Mesendoderm (in vitro differentiated cells): ENCODE results near the gene HARBI1.

Experiments used
- DNase-seq: peaks from one replicate; pipeline ENCODE4 v3.0.0; 2013
- H2AK5ac ChIP-seq: 2 replicates; pipeline ENCODE4 v1.6.1; 2013; ENCODE audit warnings: low read length, inconsistent platforms
- H2BK120ac ChIP-seq: 2 replicates; pipeline ENCODE4 v1.6.1; 2013; ENCODE audit warnings: low read depth, mild to moderate bottlenecking, low read length, moderate library complexity, mixed read lengths
- H2BK15ac ChIP-seq: replicated peaks from 2 replicates; pipeline ENCODE4 v1.6.1; 2013; ENCODE audit warnings: low read depth, mild to moderate bottlenecking, moderate library complexity
- H2BK5ac ChIP-seq: 2 replicates; pipeline ENCODE4 v1.6.1; 2013; ENCODE audit warnings: low read length, inconsistent platforms
- H3K18ac ChIP-seq: 2 replicates; pipeline ENCODE4 v1.6.1; 2013; ENCODE audit warnings: mild to moderate bottlenecking, low read length, mixed read lengths
- H3K23ac ChIP-seq: one replicate; pipeline ENCODE4 v1.6.1; 2013; ENCODE audit warnings: low read length
- H3K27ac ChIP-seq: 2 replicates; pipeline ENCODE4 v1.5.1; 2013; ENCODE audit warnings: low read depth, mild to moderate bottlenecking, inconsistent platforms, low read length, moderate library complexity
- H3K27me3 ChIP-seq: 2 replicates; pipeline ENCODE4 v1.6.1; 2013; ENCODE audit warnings: low read length, control low read depth, mild to moderate bottlenecking, inconsistent platforms; ENCODE audit not compliant: insufficient read depth, poor library complexity
- H3K36me3 ChIP-seq: 2 replicates; pipeline ENCODE4 v1.6.1; 2013; ENCODE audit warnings: low read length, inconsistent platforms; ENCODE audit not compliant: control insufficient read depth, insufficient read depth
- H3K4ac ChIP-seq: one replicate; pipeline ENCODE4 v1.6.1; 2013; ENCODE audit warnings: low read depth, mild to moderate bottlenecking, low read length, moderate library complexity
- H3K4me1 ChIP-seq: 2 replicates; pipeline ENCODE4 v1.6.1; 2013; ENCODE audit warnings: low read depth, low read length, inconsistent platforms; ENCODE audit not compliant: control insufficient read depth
- H3K4me2 ChIP-seq: 2 replicates; pipeline ENCODE4 v1.6.1; 2013; ENCODE audit warnings: low read length
- H3K4me3 ChIP-seq: 2 replicates; pipeline ENCODE4 v1.5.1; 2013; ENCODE audit warnings: mild to moderate bottlenecking, low read length
- H3K56ac ChIP-seq: one replicate; pipeline ENCODE4 v1.6.1; 2013; ENCODE audit warnings: low read length
- H3K79me1 ChIP-seq: 2 replicates; pipeline ENCODE4 v1.6.1; 2013; ENCODE audit warnings: low read length, inconsistent platforms
- H3K79me2 ChIP-seq: 2 replicates; pipeline ENCODE4 v1.6.1; 2013; ENCODE audit warnings: mild to moderate bottlenecking, low read length; ENCODE audit not compliant: control insufficient read depth, insufficient read depth
- H3K9ac ChIP-seq: 2 replicates; pipeline ENCODE4 v1.6.1; 2013; ENCODE audit warnings: low read length, inconsistent platforms
- H4K5ac ChIP-seq: one replicate; pipeline ENCODE4 v1.6.1; 2013; ENCODE audit warnings: low read length
- H4K8ac ChIP-seq: one replicate; pipeline ENCODE4 v1.6.1; 2013; ENCODE audit warnings: low read depth, mild to moderate bottlenecking, control low read depth, low read length, moderate library complexity
- WGBS: extraction: QIAGEN DNeasy Blood & Tissue Kit; methylation state at CpG from one replicate; pipeline ENCODE4 v1.1.7; 2013; ENCODE audit warnings: low lambda C conversion rate, missing lambda C conversion rate; ENCODE audit not compliant: insufficient coverage; ENCODE audit errors: extremely low coverage; 5-methylcytosine and 5-hydroxymethylcytosine counted together

The HARBI1 gene

GRCh38 chr11:46617972-46618314 lies 916 bp upstream of the HARBI1 start:
- Histone ChIP-seq H2BK5ac (no peak overlapping the region), H4K5ac (peak overlapping the region; percentile 15), H3K79me2 (peaks cover 13% of the 10 kb centered on the region), H3K23ac (no peak overlapping the region), H2BK120ac (no peak overlapping the region), H3K9ac (peak overlapping the region; percentile 94), H3K4ac (peak overlapping the region; percentile 90), H3K79me1 (peaks cover 3% of the 10 kb centered on the region), H3K27ac (peak overlapping the region; percentile 83), H3K36me3 (no peaks in the 10 kb centered on the region), H2BK15ac (no peak overlapping the region), H3K4me3 (peak overlapping the region; percentile 94), H3K4me2 (peak overlapping the region; percentile 86), H4K8ac (no peak overlapping the region), H3K27me3 (no peaks in the 10 kb centered on the region), H3K18ac (no peak overlapping the region), H3K4me1 (no peaks in the 10 kb centered on the region), H2AK5ac (no peak overlapping the region), H3K56ac (peak overlapping the region; percentile 99)
- no peak for DNase-seq
- no CpG with 5 or more reads among the region's 9 CpGs for WGBS

GRCh38 chr11:46616551-46617133 lies 385 bp downstream of the HARBI1 start:
- Histone ChIP-seq H3K4ac (peak overlapping the region; percentile 7), H3K27ac (peak overlapping the region; percentile 2), H4K8ac (no peak overlapping the region), H3K9ac (peak overlapping the region; percentile 94), H3K56ac (peak overlapping the region; percentile 99), H3K36me3 (no peaks in the 10 kb centered on the region), H3K4me2 (peak overlapping the region; percentile 82), H3K4me3 (peak overlapping the region; percentile 82), H2BK15ac (no peak overlapping the region), H4K5ac (no peak overlapping the region), H3K79me2 (peaks cover 12% of the 10 kb centered on the region), H3K23ac (no peak overlapping the region), H2BK120ac (no peak overlapping the region), H3K27me3 (no peaks in the 10 kb centered on the region), H3K4me1 (no peaks in the 10 kb centered on the region), H3K18ac (peak overlapping the region; percentile 32), H2BK5ac (peak overlapping the region; percentile 31), H2AK5ac (no peak overlapping the region), H3K79me1 (peaks cover 3% of the 10 kb centered on the region)
- no CpG with 5 or more reads among the region's 15 CpGs for WGBS
- no peak for DNase-seq

- no peak overlapping the region for H2BK120ac ChIP-seq
- peaks cover 2% of the 10 kb centered on the region for H3K79me1 ChIP-seq
- no peak overlapping the region for H2BK5ac ChIP-seq
- H3K4me2 ChIP-seq: no peak overlapping the region
- no peak overlapping the region for H3K18ac ChIP-seq
- H2AK5ac ChIP-seq: peak overlapping the region; percentile 50
- no peak overlapping the region for H4K8ac ChIP-seq
- no peak overlapping the region for H3K23ac ChIP-seq
- H2BK15ac ChIP-seq: no peak overlapping the region
- H3K27me3 ChIP-seq: no peaks in the 10 kb centered on the region
- DNase-seq: peak; percentile 40
- no peak overlapping the region for H3K9ac ChIP-seq
- no peaks in the 10 kb centered on the region for H3K4me1 ChIP-seq
- H3K27ac ChIP-seq: no peak overlapping the region
- no peaks in the 10 kb centered on the region for H3K36me3 ChIP-seq
- no peak overlapping the region for H3K4ac ChIP-seq
- no peak overlapping the region for H4K5ac ChIP-seq
- no CpG with 5 or more reads among the region's 7 CpGs for whole genome bisulfite sequencing
- peaks cover 10% of the 10 kb centered on the region for H3K79me2 ChIP-seq
- H3K56ac ChIP-seq: peak overlapping the region; percentile 27
- H3K4me3 ChIP-seq: no peak overlapping the region
Observed at GRCh38 chr11:46615756-46616155, 1.3 kb downstream of the HARBI1 start.

GRCh38 chr11:46612326-46612725 lies 4.7 kb downstream of the HARBI1 start:
- no CpG with 5 or more reads among the region's 2 CpGs for WGBS

GRCh38 chr11:46611526-46612304 lies 5.3 kb downstream of the HARBI1 start:
- no peaks in the 10 kb centered on the region for H3K79me2 ChIP-seq
- no peak overlapping the region for H4K5ac ChIP-seq
- no peaks in the 10 kb centered on the region for H3K79me1 ChIP-seq
- no peak overlapping the region for H3K27ac ChIP-seq
- WGBS: no CpG with 5 or more reads among the region's 5 CpGs
- H4K8ac ChIP-seq: no peak overlapping the region
- no peak overlapping the region for H3K18ac ChIP-seq
- no peaks in the 10 kb centered on the region for H3K36me3 ChIP-seq
- DNase-seq: no peak
- no peak overlapping the region for H3K23ac ChIP-seq
- no peak overlapping the region for H2BK120ac ChIP-seq
- H3K56ac ChIP-seq: no peak overlapping the region
- H3K4me1 ChIP-seq: no peaks in the 10 kb centered on the region
- no peak overlapping the region for H2BK5ac ChIP-seq
- H3K4ac ChIP-seq: no peak overlapping the region
- H3K27me3 ChIP-seq: no peaks in the 10 kb centered on the region
- no peak overlapping the region for H3K4me3 ChIP-seq
- no peak overlapping the region for H2BK15ac ChIP-seq
- H2AK5ac ChIP-seq: no peak overlapping the region
- no peak overlapping the region for H3K4me2 ChIP-seq
- no peak overlapping the region for H3K9ac ChIP-seq

More at GRCh38 chr11:46612326-46612725, 4.7 kb downstream of the HARBI1 start:
- no peak overlapping the region for H3K27ac ChIP-seq
- no peak overlapping the region for H2AK5ac ChIP-seq
- no peaks in the 10 kb centered on the region for H3K79me1 ChIP-seq
- no peak overlapping the region for H3K56ac ChIP-seq
- H4K8ac ChIP-seq: no peak overlapping the region
- H3K23ac ChIP-seq: no peak overlapping the region
- no peak overlapping the region for H3K4me2 ChIP-seq
- H4K5ac ChIP-seq: no peak overlapping the region
- H3K4me3 ChIP-seq: no peak overlapping the region
- no peaks in the 10 kb centered on the region for H3K27me3 ChIP-seq
- no peak overlapping the region for H3K18ac ChIP-seq
- no peaks in the 10 kb centered on the region for H3K36me3 ChIP-seq
- no peaks in the 10 kb centered on the region for H3K4me1 ChIP-seq
- no peak overlapping the region for H2BK15ac ChIP-seq
- H2BK5ac ChIP-seq: no peak overlapping the region
- H2BK120ac ChIP-seq: no peak overlapping the region
- no peak overlapping the region for H3K4ac ChIP-seq
- no peak for DNase-seq
- no peaks in the 10 kb centered on the region for H3K79me2 ChIP-seq
- H3K9ac ChIP-seq: no peak overlapping the region
